Measurements from ENCODE around the gene AREG. TPM values are rescaled to one million over a fixed set of nuclear protein-coding genes. Genes with fewer than 3 reads are reported as not detected.

Gene AREG
- total RNA-seq, 4 donors from 2014 or later, result 16.6 to 51.4 (median 36.3) TPM

DNA sequence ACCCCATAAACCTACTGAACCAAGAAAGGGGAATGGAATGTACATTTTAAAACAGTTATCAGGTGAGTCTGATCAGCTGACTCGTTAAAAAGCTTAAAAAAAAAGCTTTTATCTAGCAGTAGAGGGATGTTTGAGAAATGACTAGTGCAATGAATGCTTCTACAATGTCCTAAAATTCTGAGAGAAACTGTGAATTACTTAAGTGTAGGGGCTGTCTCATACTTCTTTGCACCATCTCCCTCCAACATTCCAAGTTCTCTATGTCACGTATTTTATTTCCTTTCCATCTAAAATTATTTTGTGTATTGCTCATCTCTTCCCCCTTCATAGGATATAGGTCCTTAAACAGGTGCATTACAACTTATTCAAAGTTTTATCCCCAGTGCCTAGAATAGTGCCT, 11.9 kb upstream of the AREG start:
- 77 to 88% methylated on average over 2 of the region's 2 CpGs for WGBS, 2 donors
- intact Hi-C loops (cut with DNase I), result no loop called here
- no peak for DNase-seq
- TF ChIP-seq, protein P1, sequence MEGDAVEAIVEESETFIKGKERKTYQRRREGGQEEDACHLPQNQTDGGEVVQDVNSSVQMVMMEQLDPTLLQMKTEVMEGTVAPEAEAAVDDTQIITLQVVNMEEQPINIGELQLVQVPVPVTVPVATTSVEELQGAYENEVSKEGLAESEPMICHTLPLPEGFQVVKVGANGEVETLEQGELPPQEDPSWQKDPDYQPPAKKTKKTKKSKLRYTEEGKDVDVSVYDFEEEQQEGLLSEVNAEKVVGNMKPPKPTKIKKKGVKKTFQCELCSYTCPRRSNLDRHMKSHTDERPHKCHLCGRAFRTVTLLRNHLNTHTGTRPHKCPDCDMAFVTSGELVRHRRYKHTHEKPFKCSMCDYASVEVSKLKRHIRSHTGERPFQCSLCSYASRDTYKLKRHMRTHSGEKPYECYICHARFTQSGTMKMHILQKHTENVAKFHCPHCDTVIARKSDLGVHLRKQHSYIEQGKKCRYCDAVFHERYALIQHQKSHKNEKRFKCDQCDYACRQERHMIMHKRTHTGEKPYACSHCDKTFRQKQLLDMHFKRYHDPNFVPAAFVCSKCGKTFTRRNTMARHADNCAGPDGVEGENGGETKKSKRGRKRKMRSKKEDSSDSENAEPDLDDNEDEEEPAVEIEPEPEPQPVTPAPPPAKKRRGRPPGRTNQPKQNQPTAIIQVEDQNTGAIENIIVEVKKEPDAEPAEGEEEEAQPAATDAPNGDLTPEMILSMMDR (IDR thresholded peaks at IDR 0.05), result no peak
- no peak for TF ChIP-seq POLR2A (IDR thresholded peaks at IDR 0.05)
- H3K9me3 ChIP-seq, result no peaks in the 10 kb centered on the region
- H3K27me3 ChIP-seq, result no peaks in the 10 kb centered on the region
- H3K27ac ChIP-seq, result no peak overlapping the region
- no peak overlapping the region for H3K4me3 ChIP-seq
- no peaks in the 10 kb centered on the region for H3K36me3 ChIP-seq
- peaks cover 0 to 10% (median 0%) of the 10 kb centered on the region in 3 donors for H3K4me1 ChIP-seq

DNA sequence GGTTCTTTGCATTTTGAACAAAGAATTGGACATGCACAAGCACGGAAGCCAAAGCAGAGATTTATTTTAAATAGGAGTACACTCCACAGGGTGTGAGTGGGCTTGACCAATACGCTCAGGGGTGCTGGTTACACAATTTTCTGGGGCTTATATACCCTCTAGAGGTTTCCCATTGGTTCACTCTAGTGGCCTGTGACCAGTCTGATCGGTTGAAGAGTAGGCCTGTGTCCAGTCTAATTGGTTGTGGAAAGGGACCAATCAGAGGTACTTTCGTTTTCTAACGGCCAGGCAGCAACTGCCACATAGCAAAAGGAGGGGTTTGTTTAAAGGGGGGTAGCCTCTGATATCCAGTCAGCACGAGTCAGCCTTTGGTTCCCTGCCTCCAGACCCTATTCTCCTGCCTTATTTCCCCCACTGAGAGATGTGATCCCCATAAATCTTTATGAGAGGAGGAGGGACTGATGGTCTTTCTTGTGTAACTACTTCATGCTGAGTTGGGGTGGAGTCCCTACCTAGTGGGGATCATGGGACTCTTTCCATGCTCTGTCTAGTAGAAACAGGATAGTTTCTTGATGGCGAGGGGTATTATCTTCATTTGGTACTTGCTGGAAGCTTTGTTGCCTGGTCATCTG, 11.3 kb upstream of the AREG start:
- 75 to 97% methylated on average over 4 to 5 of the region's 7 CpGs for WGBS, 2 donors

DNA sequence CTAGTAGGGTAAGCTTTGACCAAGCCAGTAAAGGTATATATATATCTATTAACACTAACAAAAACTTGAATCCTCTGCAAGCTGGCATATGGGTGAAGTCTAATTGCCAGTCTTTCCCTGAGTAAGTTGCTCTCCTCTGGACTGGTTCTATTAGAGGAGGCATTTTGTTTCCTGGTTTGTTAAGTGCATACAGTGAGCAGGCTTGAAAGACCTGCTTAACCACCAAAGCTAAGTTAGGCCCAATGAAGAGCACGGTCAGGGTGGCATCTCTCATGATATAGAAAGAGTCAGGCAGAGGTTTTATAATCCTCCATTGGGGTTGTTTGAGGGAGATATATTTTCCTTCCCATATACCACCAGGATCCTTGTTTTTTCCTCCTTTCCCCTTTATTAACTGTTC, 9.6 kb upstream of the AREG start:
- WGBS, 2 donors, result 36 to 50% methylated on average over 1 of the region's 1 CpG
- Histone ChIP-seq H3K9me3 (no peaks in the 10 kb centered on the region), H3K27me3 (no peaks in the 10 kb centered on the region), H3K27ac (peak overlapping the region in 2 of 4 donors; percentile 43 to 48), H3K36me3 (no peaks in the 10 kb centered on the region), H3K4me1 (peaks cover 0 to 10% (median 0%) of the 10 kb centered on the region in 3 donors), H3K4me3 (no peak overlapping the region)
- intact Hi-C loops (cut with DNase I), result no loop called here
- TF ChIP-seq, protein P1 (IDR thresholded peaks at IDR 0.05), result no peak
- TF ChIP-seq POLR2A (IDR thresholded peaks at IDR 0.05), result no peak
- no peak for DNase-seq

More for the DNA sequence above, 11.3 kb upstream of the AREG start:
- no peak for DNase-seq
- TF ChIP-seq, protein P1 (IDR thresholded peaks at IDR 0.05), result no peak
- TF ChIP-seq POLR2A (IDR thresholded peaks at IDR 0.05), result no peak
- Histone ChIP-seq H3K4me3 (no peak overlapping the region), H3K9me3 (no peaks in the 10 kb centered on the region), H3K36me3 (no peaks in the 10 kb centered on the region), H3K4me1 (peaks cover 0 to 10% (median 0%) of the 10 kb centered on the region in 3 donors), H3K27ac (no peak overlapping the region), H3K27me3 (no peaks in the 10 kb centered on the region)
- intact Hi-C loops (cut with DNase I), result no loop called here

DNA sequence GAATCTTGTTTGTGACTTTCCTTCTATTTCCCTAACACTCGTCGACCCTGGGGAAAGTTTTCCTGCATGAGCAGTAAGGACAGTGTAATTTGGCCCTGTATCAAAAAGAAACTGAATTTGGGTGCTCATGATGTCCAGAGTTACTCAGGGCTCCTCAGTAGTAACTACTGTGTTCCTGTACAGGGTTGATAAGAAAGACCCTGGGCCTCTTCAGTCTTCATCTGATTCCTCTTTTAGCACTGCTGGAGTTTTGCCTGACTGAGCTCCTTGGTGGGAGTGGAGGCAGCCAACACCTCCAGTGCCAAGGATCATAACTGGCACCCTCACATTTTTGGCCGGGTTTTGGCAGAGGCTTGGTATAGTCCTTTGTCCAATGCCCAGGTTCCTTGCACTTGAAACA, 7.1 kb upstream of the AREG start:
- 78 to 88% methylated on average over 3 of the region's 3 CpGs for WGBS, 2 donors

DNA sequence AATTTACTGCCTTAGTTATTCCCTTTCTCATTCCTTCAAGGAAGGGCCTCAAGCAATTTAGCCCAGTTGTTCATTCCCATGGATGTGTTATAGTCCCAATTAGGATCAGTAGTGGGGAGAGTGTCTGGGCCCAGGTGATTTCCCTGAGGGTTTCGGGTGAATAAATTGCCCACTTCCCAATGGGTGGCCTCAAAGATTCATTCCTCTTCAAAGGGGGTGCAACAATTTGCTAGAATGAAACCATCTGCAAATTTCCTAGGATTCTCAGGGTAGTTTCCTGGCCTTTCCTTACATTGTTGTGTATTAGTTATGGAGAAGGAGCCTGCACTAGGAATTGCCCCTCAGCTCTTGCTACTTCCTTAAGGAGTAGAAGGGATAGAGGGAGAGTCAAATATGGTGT, 6.3 kb upstream of the AREG start:
- Histone ChIP-seq H3K4me1 (peaks cover 0 to 10% (median 0%) of the 10 kb centered on the region in 3 donors), H3K4me3 (no peak overlapping the region), H3K9me3 (no peaks in the 10 kb centered on the region), H3K27me3 (no peaks in the 10 kb centered on the region), H3K36me3 (no peaks in the 10 kb centered on the region), H3K27ac (no peak overlapping the region)
- intact Hi-C loops (cut with DNase I), result no loop called here
- WGBS, 2 donors, result 100% methylated on average over 1 of the region's 1 CpG
- TF ChIP-seq, protein P1 (IDR thresholded peaks at IDR 0.05), result no peak
- no peak for TF ChIP-seq POLR2A (IDR thresholded peaks at IDR 0.05)
- no peak for DNase-seq

More for the DNA sequence above, 7.1 kb upstream of the AREG start:
- DNase-seq, result no peak
- H3K36me3 ChIP-seq, result no peaks in the 10 kb centered on the region
- TF ChIP-seq POLR2A (IDR thresholded peaks at IDR 0.05), result no peak
- TF ChIP-seq, protein P1 (IDR thresholded peaks at IDR 0.05), result no peak
- intact Hi-C loops (cut with DNase I), result no loop called here
- H3K27ac ChIP-seq, result no peak overlapping the region
- no peaks in the 10 kb centered on the region for H3K27me3 ChIP-seq
- peaks cover 0 to 10% (median 0%) of the 10 kb centered on the region in 3 donors for H3K4me1 ChIP-seq
- H3K9me3 ChIP-seq, result no peaks in the 10 kb centered on the region
- H3K4me3 ChIP-seq, result no peak overlapping the region
